Left lobe of liver (tissue), 2 donors: ENCODE data around the gene PRDM10. TPM values are rescaled to one million over a fixed set of nuclear protein-coding genes. Genes with fewer than 3 reads are reported as not detected.

Experiments used
- ATAC-seq: fragments of 200-7000 bp; cut with Tn5 transposase; one replicate; pipeline ENCODE4 v1.9.1; 2020; ENCODE audit warnings: mild to moderate bottlenecking, moderate library complexity
- DNase-seq: peaks from one replicate; pipeline ENCODE4 v3.0.0-alpha.2; 2020; ENCODE audit warnings: low spot score
- total RNA-seq: library from RNA; stranded (reverse); gene quantifications from one replicate; pipeline ENCODE4 v1.2.1, GENCODE V29; 2021
- donor health status: DM: no; HTN: no; CAD: no; lungs with moderate emphysema.
- donor health status: DM: no; HTN: yes; CAD: no.

PRDM10 gene
- total RNA-seq, 1 donor from 2014 or later: 5.8 TPM

- DNase-seq (no peak), ATAC-seq (no peak)
These were observed 5.7 kb upstream of the PRDM10 start for GRCh38 chr11:130008326-130008725.

- ATAC-seq (no peak), DNase-seq (no peak)
These were observed 4.3 kb upstream of the PRDM10 start for GRCh38 chr11:130006929-130007328.

GRCh38 chr11:130003717-130004001 is 1.0 kb upstream of the PRDM10 start:
- DNase-seq: peak; percentile 88
- ATAC-seq: peak; percentile 58

GRCh38 chr11:130002846-130003716 is 446 bp upstream of the PRDM10 start:
- peak; percentile 77 for ATAC-seq
- peak; percentile 96 for DNase-seq

GRCh38 chr11:130001461-130002351 is 929 bp downstream of the PRDM10 start:
- peak; percentile 62 for DNase-seq
- ATAC-seq: peak; percentile 7

- no peak for ATAC-seq
- DNase-seq: no peak
These were observed 2.0 kb downstream of the PRDM10 start for GRCh38 chr11:130000552-130001176.

GRCh38 chr11:129999407-129999806 is 3.2 kb downstream of the PRDM10 start:
- DNase-seq (peak; percentile 45), ATAC-seq (peak; percentile 10)

GRCh38 chr11:129998905-129999304 is 3.7 kb downstream of the PRDM10 start:
- no peak for ATAC-seq
- peak; percentile 31 for DNase-seq

- no peak for DNase-seq
- no peak for ATAC-seq
These were observed 4.5 kb downstream of the PRDM10 start for GRCh38 chr11:129998107-129998506.

GRCh38 chr11:129997513-129997912 is 5.1 kb downstream of the PRDM10 start:
- ATAC-seq: no peak
- DNase-seq: no peak

GRCh38 chr11:129996113-129996870 is 6.3 kb downstream of the PRDM10 start:
- ATAC-seq: no peak
- peak; percentile 27 for DNase-seq

- DNase-seq: peak; percentile 33
- ATAC-seq: peak; percentile 59
These were observed 7.5 kb downstream of the PRDM10 start for GRCh38 chr11:129995163-129995562.

- ATAC-seq (peak; percentile 81), DNase-seq (peak; percentile 59)
These were observed 10.3 kb downstream of the PRDM10 start for GRCh38 chr11:129992161-129992944.

- ATAC-seq: no peak
- DNase-seq: no peak
These were observed 13.4 kb downstream of the PRDM10 start for GRCh38 chr11:129989149-129989813.

- ATAC-seq (no peak), DNase-seq (no peak)
These were observed 14.7 kb downstream of the PRDM10 start for GRCh38 chr11:129987950-129988349.

GRCh38 chr11:129985823-129986222 is 16.8 kb downstream of the PRDM10 start:
- no peak for ATAC-seq

GRCh38 chr11:129980086-129980485 is 22.5 kb downstream of the PRDM10 start:
- ATAC-seq: no peak
- no peak for DNase-seq

More at GRCh38 chr11:129985823-129986222, 16.8 kb downstream of the PRDM10 start:
- DNase-seq: no peak

- ATAC-seq (no peak), DNase-seq (no peak)
These were observed 23.5 kb downstream of the PRDM10 start for GRCh38 chr11:129979046-129979605.

- no peak for DNase-seq
- ATAC-seq: no peak
These were observed 24.2 kb downstream of the PRDM10 start for GRCh38 chr11:129978447-129978846.
